Measurements from ENCODE around the gene SDHD. TPM values are rescaled to one million over a fixed set of nuclear protein-coding genes. Genes with fewer than 3 reads are reported as not detected.
A peak's percentile ranks its signal among the peaks of the same experiment; 100 is the strongest.
"Not testable (repeated sequence)": the region's sequence is repeated elsewhere in the genome, so short reads cannot be mapped to it uniquely, and the experiment has no call there.

The SDHD gene
- total RNA-seq, 2 experiments from 2014 or later, result 100 to 101 TPM

- POLR2A ChIA-PET, result no interaction called here
- ATAC-seq, result no peak
- peaks cover 63% of the 10 kb centered on the region for H3K36me3 Mint-ChIP-seq (ENCODE audit: low read depth)
Observed at GRCh38 chr11:112044961-112045360, 41.7 kb upstream of the SDHD start.

GRCh38 chr11:112046647-112047046 lies 40.0 kb upstream of the SDHD start:
- H3K27ac Mint-ChIP-seq; CTCF ChIA-PET; ATAC-seq; intact Hi-C loops (cut with micrococcal nuclease); H3K27me3 Mint-ChIP-seq; DNase-seq; H3K9me3 Mint-ChIP-seq; H3K4me3 Mint-ChIP-seq; POLR2A ChIA-PET: not testable (repeated sequence)
- peaks cover 74% of the 10 kb centered on the region for H3K36me3 Mint-ChIP-seq (ENCODE audit: low read depth)
- peaks cover 30% of the 10 kb centered on the region for H3K4me1 Mint-ChIP-seq (ENCODE audit: low read depth)

More at GRCh38 chr11:112044961-112045360, 41.7 kb upstream of the SDHD start:
- Mint-ChIP-seq H3K4me3 (no peak overlapping the region), H3K27ac (no peak overlapping the region), H3K9me3 (no peaks in the 10 kb centered on the region), H3K27me3 (no peaks in the 10 kb centered on the region), H3K4me1 (ENCODE audit: low read depth) (peaks cover 29% of the 10 kb centered on the region)
- intact Hi-C loops (cut with micrococcal nuclease), result no loop called here
- no peak for TF ChIP-seq CTCF (IDR thresholded peaks at IDR 0.05)
- CTCF ChIA-PET, result no interaction called here
- DNase-seq, result no peak

- POLR2A ChIA-PET; H3K27me3 Mint-ChIP-seq; H3K4me3 Mint-ChIP-seq; CTCF ChIA-PET; DNase-seq; intact Hi-C loops (cut with micrococcal nuclease); H3K9me3 Mint-ChIP-seq; ATAC-seq: not testable (repeated sequence)
- H3K27ac Mint-ChIP-seq, result peak overlapping the region; percentile 12
- peaks cover 18% of the 10 kb centered on the region for H3K4me1 Mint-ChIP-seq (ENCODE audit: low read depth)
- H3K36me3 Mint-ChIP-seq (ENCODE audit: low read depth), result peaks cover 76% of the 10 kb centered on the region
Observed at GRCh38 chr11:112048256-112048655, 38.4 kb upstream of the SDHD start.

- ATAC-seq, result no peak
- Mint-ChIP-seq H3K9me3 (no peaks in the 10 kb centered on the region), H3K36me3 (ENCODE audit: low read depth) (peaks cover 76% of the 10 kb centered on the region), H3K4me3 (no peak overlapping the region), H3K27me3 (no peaks in the 10 kb centered on the region), H3K27ac (no peak overlapping the region), H3K4me1 (ENCODE audit: low read depth) (peaks cover 18% of the 10 kb centered on the region)
- TF ChIP-seq CTCF (IDR thresholded peaks at IDR 0.05), result no peak
- no peak for DNase-seq
- intact Hi-C loops (cut with micrococcal nuclease), result no loop called here
- POLR2A ChIA-PET, result no interaction called here
- CTCF ChIA-PET, result no interaction called here
Observed at GRCh38 chr11:112049777-112050176, 36.9 kb upstream of the SDHD start.

GRCh38 chr11:112050721-112051120 lies 36.0 kb upstream of the SDHD start:
- intact Hi-C loops (cut with micrococcal nuclease), result no loop called here
- CTCF ChIA-PET, result no interaction called here
- Mint-ChIP-seq H3K27ac (no peak overlapping the region), H3K4me1 (ENCODE audit: low read depth) (peaks cover 18% of the 10 kb centered on the region), H3K9me3 (no peaks in the 10 kb centered on the region), H3K27me3 (no peaks in the 10 kb centered on the region), H3K36me3 (ENCODE audit: low read depth) (peaks cover 72% of the 10 kb centered on the region), H3K4me3 (no peak overlapping the region)
- POLR2A ChIA-PET, result no interaction called here
- ATAC-seq (no peak), DNase-seq (no peak)
- no peak for TF ChIP-seq CTCF (IDR thresholded peaks at IDR 0.05)

- intact Hi-C loops (cut with micrococcal nuclease), result no loop called here
- peaks cover 23% of the 10 kb centered on the region for H3K4me1 Mint-ChIP-seq (ENCODE audit: low read depth)
- no peaks in the 10 kb centered on the region for H3K27me3 Mint-ChIP-seq
- no peak overlapping the region for H3K27ac Mint-ChIP-seq
- DNase-seq, result no peak
- peaks cover 70% of the 10 kb centered on the region for H3K36me3 Mint-ChIP-seq (ENCODE audit: low read depth)
- ChIA-PET CTCF (no interaction called here), POLR2A (no interaction called here)
- no peak for TF ChIP-seq CTCF (IDR thresholded peaks at IDR 0.05)
- no peak for ATAC-seq
- H3K9me3 Mint-ChIP-seq, result no peaks in the 10 kb centered on the region
- no peak overlapping the region for H3K4me3 Mint-ChIP-seq
Observed at GRCh38 chr11:112051768-112052167, 34.9 kb upstream of the SDHD start.

All from activated CD8-positive, alpha-beta T cell treated with anti-CD3 and anti-CD28 coated beads for 36 hours (primary cell).